Spleen (tissue), 7 donors: ENCODE measurements around the gene HBA2.

ENCODE experiments used
- CTCF ChIP-seq, 11 experiments: fragments of 200-600 bp in 7 of 11; fragments of 450-650 bp in 4 of 11; sonication (generic) in 4 of 11; IDR thresholded peaks in 8 of 11; conservative IDR thresholded peaks in 3 of 11; 1 replicate in 7 of 11; 2 replicates in 4 of 11; pipeline versions ENCODE4 v1.4.0 to v1.8.0; 2016 to 2021; ENCODE audit warnings: antibody characterized with exemption in 11 of 11, inconsistent platforms in 4 of 11, mild to moderate bottlenecking in 1 of 11
- POLR2A ChIP-seq, 3 donors: fragments of 450-650 bp; IDR thresholded peaks; one replicate each; pipeline ENCODE4 v1.5.1; 2017; ENCODE audit warnings: antibody characterized with exemption in 3 of 3, mild to moderate bottlenecking in 1 of 3
- donor health status: DM: no; HTN: no; CAD: no; lungs with moderate emphysema.
- donor health status: DM: no; HTN: no; CAD: no.
- donor health status: DM: no; HTN: no; CAD: no.

GRCh38 chr16:170788-171187, 1.9 kb upstream of the HBA2 start:
- no peak for TF ChIP-seq CTCF (IDR thresholded peaks at IDR 0.05 in 8 of 11, conservative IDR thresholded peaks at IDR 0.05 in 3 of 11)
- no peak for TF ChIP-seq POLR2A (IDR thresholded peaks at IDR 0.05)
